Dermis blood vessel endothelial cell (primary cell): Measurements from ENCODE around the gene SLC24A5. TPM values are rescaled to one million over a fixed set of nuclear protein-coding genes. Genes with fewer than 3 reads are reported as not detected.

Experiments
- DNase-seq: peaks from one replicate; pipeline ENCODE4 v3.0.0; 2010
- total RNA-seq: library from RNA; depleted of rRNA; stranded (reverse); fragments of >200 nt; gene quantifications from 2 replicates; pipeline ENCODE4 v1.2.3, GENCODE V29; 2014

Gene SLC24A5
- total RNA-seq, result not detected in 2 replicates

- no peak for DNase-seq
These were observed at the start of gene SLC24A5 for GRCh38 chr15:48120745-48121144. TSS of gene SLC24A5 (plus strand) at chr15:48120990. CDS start at chr15:48121045, 55 bp downstream.

- DNase-seq, result no peak
These were observed 47.8 kb upstream of the SLC24A5 start for GRCh38 chr15:48072941-48073340.

- no peak for DNase-seq
These were observed 46.9 kb upstream of the SLC24A5 start for GRCh38 chr15:48073881-48074280.

GRCh38 chr15:48076454-48076853, 44.3 kb upstream of the SLC24A5 start:
- no peak for DNase-seq

- no peak for DNase-seq
These were observed 43.1 kb upstream of the SLC24A5 start for GRCh38 chr15:48077616-48078184.

- DNase-seq, result peak; percentile 58
These were observed 35.8 kb upstream of the SLC24A5 start for GRCh38 chr15:48084759-48085590.

GRCh38 chr15:48085591-48085930, 35.2 kb upstream of the SLC24A5 start:
- DNase-seq, result no peak

- DNase-seq, result no peak
These were observed 34.7 kb upstream of the SLC24A5 start for GRCh38 chr15:48086133-48086532.

GRCh38 chr15:48086576-48086975, 34.2 kb upstream of the SLC24A5 start:
- no peak for DNase-seq

- DNase-seq, result no peak
These were observed 32.9 kb upstream of the SLC24A5 start for GRCh38 chr15:48087844-48088243.

GRCh38 chr15:48089702-48090101, 31.1 kb upstream of the SLC24A5 start:
- DNase-seq, result no peak

GRCh38 chr15:48090115-48090514, 30.7 kb upstream of the SLC24A5 start:
- DNase-seq, result no peak

- no peak for DNase-seq
These were observed 30.1 kb upstream of the SLC24A5 start for GRCh38 chr15:48090666-48091065.

- DNase-seq, result no peak
These were observed 29.3 kb upstream of the SLC24A5 start for GRCh38 chr15:48091522-48091921.

GRCh38 chr15:48096355-48096786, 24.4 kb upstream of the SLC24A5 start:
- DNase-seq, result no peak

- no peak for DNase-seq
These were observed 24.0 kb upstream of the SLC24A5 start for GRCh38 chr15:48096813-48097212.

- DNase-seq, result no peak
These were observed 23.5 kb upstream of the SLC24A5 start for GRCh38 chr15:48097264-48097663.

- no peak for DNase-seq
These were observed 19.3 kb upstream of the SLC24A5 start for GRCh38 chr15:48101376-48101961.

GRCh38 chr15:48102167-48102566, 18.6 kb upstream of the SLC24A5 start:
- no peak for DNase-seq

GRCh38 chr15:48103647-48104046, 17.1 kb upstream of the SLC24A5 start:
- DNase-seq, result no peak

- no peak for DNase-seq
These were observed 14.9 kb upstream of the SLC24A5 start for GRCh38 chr15:48105936-48106335.

GRCh38 chr15:48109212-48109611, 11.6 kb upstream of the SLC24A5 start:
- no peak for DNase-seq

GRCh38 chr15:48109856-48110531, 10.8 kb upstream of the SLC24A5 start:
- no peak for DNase-seq
